Fibroblast of the aortic adventitia (primary cell): ENCODE results near the gene MYOD1. TPM values are rescaled to one million over a fixed set of nuclear protein-coding genes. Genes with fewer than 3 reads are reported as not detected.

ENCODE experiments used
- DNase-seq: peaks from one replicate; pipeline ENCODE4 v3.0.0-alpha.2; 2010; ENCODE audit warnings: low read depth
- H3K4me3 ChIP-seq: 2 replicates; pipeline ENCODE4 v1.5.1; 2011; ENCODE audit warnings: low read depth, mild to moderate bottlenecking, control low read depth, low read length, moderate library complexity
- total RNA-seq: library from RNA; depleted of rRNA; stranded (reverse); fragments of >200 nt; gene quantifications from 2 replicates; pipeline ENCODE4 v1.2.3, GENCODE V29; 2012; ENCODE audit warnings: low replicate concordance
- TF ChIP-seq, protein P1 (sequence below): IDR thresholded peaks from 2 replicates; pipeline ENCODE4 v1.5.1; 2011; ENCODE audit warnings: mild to moderate bottlenecking, low read length, control low read depth, inconsistent platforms; ENCODE audit not compliant: insufficient read depth

Gene MYOD1
- total RNA-seq, 1 donor, result not detected

DNA sequence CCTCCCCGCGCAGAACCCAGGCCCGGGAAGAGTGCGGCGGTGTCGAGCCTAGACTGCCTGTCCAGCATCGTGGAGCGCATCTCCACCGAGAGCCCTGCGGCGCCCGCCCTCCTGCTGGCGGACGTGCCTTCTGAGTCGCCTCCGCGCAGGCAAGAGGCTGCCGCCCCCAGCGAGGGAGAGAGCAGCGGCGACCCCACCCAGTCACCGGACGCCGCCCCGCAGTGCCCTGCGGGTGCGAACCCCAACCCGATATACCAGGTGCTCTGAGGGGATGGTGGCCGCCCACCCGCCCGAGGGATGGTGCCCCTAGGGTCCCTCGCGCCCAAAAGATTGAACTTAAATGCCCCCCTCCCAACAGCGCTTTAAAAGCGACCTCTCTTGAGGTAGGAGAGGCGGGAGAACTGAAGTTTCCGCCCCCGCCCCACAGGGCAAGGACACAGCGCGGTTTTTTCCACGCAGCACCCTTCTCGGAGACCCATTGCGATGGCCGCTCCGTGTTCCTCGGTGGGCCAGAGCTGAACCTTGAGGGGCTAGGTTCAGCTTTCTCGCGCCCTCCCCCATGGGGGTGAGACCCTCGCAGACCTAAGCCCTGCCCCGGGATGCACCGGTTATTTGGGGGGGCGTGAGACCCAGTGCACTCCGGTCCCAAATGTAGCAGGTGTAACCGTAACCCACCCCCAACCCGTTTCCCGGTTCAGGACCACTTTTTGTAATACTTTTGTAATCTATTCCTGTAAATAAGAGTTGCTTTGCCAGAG lies 2.0 kb downstream of the MYOD1 start:
- H3K4me3 ChIP-seq, result no peak overlapping the region
- TF ChIP-seq, protein P1, sequence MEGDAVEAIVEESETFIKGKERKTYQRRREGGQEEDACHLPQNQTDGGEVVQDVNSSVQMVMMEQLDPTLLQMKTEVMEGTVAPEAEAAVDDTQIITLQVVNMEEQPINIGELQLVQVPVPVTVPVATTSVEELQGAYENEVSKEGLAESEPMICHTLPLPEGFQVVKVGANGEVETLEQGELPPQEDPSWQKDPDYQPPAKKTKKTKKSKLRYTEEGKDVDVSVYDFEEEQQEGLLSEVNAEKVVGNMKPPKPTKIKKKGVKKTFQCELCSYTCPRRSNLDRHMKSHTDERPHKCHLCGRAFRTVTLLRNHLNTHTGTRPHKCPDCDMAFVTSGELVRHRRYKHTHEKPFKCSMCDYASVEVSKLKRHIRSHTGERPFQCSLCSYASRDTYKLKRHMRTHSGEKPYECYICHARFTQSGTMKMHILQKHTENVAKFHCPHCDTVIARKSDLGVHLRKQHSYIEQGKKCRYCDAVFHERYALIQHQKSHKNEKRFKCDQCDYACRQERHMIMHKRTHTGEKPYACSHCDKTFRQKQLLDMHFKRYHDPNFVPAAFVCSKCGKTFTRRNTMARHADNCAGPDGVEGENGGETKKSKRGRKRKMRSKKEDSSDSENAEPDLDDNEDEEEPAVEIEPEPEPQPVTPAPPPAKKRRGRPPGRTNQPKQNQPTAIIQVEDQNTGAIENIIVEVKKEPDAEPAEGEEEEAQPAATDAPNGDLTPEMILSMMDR, result no peak
- DNase-seq, result no peak

DNA sequence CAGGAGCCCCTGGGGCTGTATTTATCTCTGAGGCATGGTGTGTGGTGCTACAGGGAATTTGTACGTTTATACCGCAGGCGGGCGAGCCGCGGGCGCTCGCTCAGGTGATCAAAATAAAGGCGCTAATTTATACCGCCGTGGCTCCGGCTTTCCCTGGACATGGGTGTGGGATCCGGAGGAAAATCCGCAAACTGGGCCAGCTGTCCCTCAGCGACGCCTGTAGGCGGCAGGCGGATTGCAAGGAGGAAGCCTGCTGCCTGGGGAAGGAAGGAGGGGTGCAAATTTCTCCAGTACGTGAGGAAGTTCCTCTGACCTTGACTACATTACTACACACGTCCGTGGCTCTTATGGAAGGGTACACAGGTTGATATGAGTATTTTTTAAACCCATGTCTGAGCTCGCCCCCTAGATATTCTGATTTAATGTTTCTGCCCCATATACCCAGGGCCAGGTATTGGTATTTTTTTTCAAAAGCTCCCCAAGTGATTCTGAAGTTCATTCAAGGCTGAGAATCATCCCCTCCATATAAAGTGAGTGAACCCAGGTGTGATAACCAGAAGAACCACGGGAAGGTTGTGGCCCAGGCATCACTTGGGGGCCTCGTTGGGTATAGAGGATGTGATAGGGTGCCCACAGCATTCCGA lies 2.8 kb downstream of the MYOD1 start:
- TF ChIP-seq, protein P1, result peak; percentile 58
- DNase-seq, result peak; percentile 28
- H3K4me3 ChIP-seq, result no peak overlapping the region

DNA sequence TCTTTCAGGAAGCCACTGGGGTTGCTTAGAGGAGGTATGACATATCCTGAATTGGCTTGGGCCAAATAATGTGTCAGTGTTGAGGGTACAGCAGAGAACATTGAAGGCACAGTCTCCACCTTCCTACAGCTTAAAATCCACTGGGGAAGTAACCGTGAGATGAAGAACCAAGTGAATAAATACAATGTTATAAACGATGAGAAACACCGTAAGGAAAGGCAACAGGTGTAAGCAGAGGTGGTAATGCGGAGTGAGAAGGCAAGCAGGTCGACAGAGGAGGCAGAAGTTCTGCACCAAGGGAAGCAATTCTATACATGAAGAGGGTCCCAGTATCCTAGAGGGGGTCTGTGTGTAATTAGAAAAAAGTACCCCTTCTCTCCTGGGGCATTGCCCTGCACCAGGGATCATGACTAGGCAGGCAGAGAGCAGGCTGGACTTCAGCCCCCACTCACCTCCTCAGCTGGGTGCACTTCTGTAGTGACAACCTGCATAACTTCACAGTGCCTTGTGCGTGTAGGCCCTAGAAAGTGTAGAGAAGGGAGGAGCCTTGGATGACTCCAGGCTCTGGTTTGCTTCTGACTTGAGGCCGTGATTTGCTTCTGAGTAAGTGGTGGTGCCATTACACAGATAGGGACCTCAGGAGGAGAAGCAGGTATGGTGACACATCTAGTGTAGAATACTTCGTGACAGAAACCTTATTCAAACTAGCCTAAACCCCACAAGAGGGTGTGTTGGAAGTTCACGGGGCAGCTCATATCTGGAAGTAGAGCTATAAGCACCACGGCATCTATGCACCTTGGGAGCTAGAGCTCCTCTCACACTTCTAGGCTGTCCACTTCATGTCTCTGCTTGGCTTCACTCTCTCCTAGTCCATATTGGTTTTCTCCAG lies 4.9 kb downstream of the MYOD1 start:
- TF ChIP-seq, protein P1, result no peak
- no peak for DNase-seq
- no peak overlapping the region for H3K4me3 ChIP-seq

DNA sequence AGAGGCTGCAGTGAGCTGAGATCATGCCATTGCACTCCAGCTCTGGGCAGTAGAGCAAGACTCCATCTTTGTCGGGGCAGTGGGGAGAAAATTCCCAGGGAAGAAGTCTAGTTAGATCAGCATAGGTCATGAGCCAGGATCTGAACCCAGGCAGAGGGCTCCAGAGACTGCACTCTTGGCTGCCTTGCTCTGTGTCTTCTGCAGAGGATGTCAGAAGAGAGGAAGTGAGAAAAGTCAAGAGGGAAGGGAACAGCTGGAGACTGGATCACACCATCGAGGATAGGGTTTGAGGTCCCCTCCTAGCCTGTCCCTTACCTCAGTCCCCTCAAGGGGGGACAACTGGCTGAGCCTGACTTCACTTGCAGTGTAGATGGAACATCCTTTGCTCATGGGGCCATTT lies 5.8 kb downstream of the MYOD1 start:
- H3K4me3 ChIP-seq, result no peak overlapping the region
- TF ChIP-seq, protein P1, result no peak
- DNase-seq, result no peak

DNA sequence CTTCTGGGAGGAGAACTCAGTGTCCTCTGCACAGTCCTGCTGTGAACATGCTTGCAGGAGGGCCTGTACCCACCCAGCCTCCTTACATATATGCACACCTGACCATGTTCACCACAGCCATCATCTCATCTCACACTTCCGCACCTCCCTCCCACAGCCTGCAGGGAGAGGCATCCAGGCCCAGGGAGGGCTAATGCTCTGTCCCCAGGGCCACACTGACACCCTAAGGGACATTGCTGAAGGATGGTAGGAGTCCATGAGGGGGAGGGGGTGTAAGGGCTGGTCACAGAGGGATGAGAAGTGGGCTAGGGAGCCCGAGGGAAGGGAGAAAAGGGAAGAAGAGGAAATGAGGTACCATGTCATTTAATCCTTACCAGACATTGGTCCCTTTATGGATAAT lies 10.8 kb downstream of the MYOD1 start:
- H3K4me3 ChIP-seq, result no peak overlapping the region
- DNase-seq, result no peak

More for the DNA sequence above, 10.8 kb downstream of the MYOD1 start:
- TF ChIP-seq, protein P1, result no peak
